GM12875 (cell line): Measurements from ENCODE around the gene TAAR1.

ENCODE experiments used
- H3K4me3 ChIP-seq: one replicate; pipeline ENCODE4 v1.5.1; 2011; ENCODE audit warnings: low read depth, low read length, control low read depth
- TF ChIP-seq, protein P1 (sequence below): IDR thresholded peaks from 2 replicates; pipeline ENCODE4 v1.5.1; 2011; ENCODE audit warnings: low read depth, mild to moderate bottlenecking, control low read depth, inconsistent platforms, low read length, moderate library complexity, borderline replicate concordance; ENCODE audit not compliant: insufficient read depth

Gene TAAR1

DNA sequence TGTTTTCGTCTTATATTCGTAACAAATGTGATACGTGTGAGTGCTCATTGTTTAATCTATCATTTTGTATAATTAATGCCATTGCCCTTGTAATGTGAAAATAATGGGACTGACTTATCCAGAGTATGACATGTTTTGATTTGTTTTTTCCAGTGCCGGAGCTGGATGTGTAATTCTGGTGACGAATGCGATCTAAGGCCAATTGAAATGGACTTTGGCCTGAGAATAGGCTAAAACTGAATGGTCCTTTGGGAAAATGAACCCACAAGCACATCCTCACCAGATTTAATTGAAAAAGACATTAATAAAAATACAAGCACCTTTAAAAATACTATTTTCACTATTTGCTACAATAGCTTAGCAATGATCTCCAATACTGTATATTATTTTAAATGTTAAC lies 62.8 kb downstream of the TAAR1 start:
- no peak overlapping the region for H3K4me3 ChIP-seq
- TF ChIP-seq, protein P1, sequence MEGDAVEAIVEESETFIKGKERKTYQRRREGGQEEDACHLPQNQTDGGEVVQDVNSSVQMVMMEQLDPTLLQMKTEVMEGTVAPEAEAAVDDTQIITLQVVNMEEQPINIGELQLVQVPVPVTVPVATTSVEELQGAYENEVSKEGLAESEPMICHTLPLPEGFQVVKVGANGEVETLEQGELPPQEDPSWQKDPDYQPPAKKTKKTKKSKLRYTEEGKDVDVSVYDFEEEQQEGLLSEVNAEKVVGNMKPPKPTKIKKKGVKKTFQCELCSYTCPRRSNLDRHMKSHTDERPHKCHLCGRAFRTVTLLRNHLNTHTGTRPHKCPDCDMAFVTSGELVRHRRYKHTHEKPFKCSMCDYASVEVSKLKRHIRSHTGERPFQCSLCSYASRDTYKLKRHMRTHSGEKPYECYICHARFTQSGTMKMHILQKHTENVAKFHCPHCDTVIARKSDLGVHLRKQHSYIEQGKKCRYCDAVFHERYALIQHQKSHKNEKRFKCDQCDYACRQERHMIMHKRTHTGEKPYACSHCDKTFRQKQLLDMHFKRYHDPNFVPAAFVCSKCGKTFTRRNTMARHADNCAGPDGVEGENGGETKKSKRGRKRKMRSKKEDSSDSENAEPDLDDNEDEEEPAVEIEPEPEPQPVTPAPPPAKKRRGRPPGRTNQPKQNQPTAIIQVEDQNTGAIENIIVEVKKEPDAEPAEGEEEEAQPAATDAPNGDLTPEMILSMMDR, result no peak
